ENCODE results near the gene IL17REL. TPM values are rescaled to one million over a fixed set of nuclear protein-coding genes. Genes with fewer than 3 reads are reported as not detected.

IL17REL gene
- total RNA-seq, 4 donors from 2014 or later, result not detected

- intact Hi-C loops (cut with DNase I; ENCODE audit: low total_unique reads) (loop anchor here (2.0 kb wide), 1 partner anchor 297 kb away; no protein-coding TSS in a partner anchor), in situ Hi-C loops (cut with MboI; ENCODE audit: low sequenced_read_pairs in 4 of 4) (no loop called here)
- peaks cover 2 to 24% of the 10 kb centered on the region in 2 donors for H3K36me3 ChIP-seq
- no peaks in the 10 kb centered on the region for H3K27me3 ChIP-seq
- H3K9me3 ChIP-seq, result no peaks in the 10 kb centered on the region
- peaks cover 49 to 51% of the 10 kb centered on the region in 2 donors for H3K4me1 ChIP-seq
- DNase-seq (peak; percentile 95 to 97), ATAC-seq (peak; percentile 54 to 60)
- peak; percentile 90 to 95 for TF ChIP-seq POLR2A (IDR thresholded peaks at IDR 0.05)
- TF ChIP-seq CTCF (IDR thresholded peaks at IDR 0.05 in 4 of 5, conservative IDR thresholded peaks at IDR 0.05 in 1 of 5), result peak in 1 of 5 experiments; percentile 43
- H3K27ac ChIP-seq, result peak overlapping the region; percentile 90 to 99 (median 95)
- peak overlapping the region; percentile 83 to 98 (median 88) for H3K4me3 ChIP-seq
Observed at GRCh38 chr22:49962012-49962750, 50.4 kb downstream of the IL17REL start.

DNA sequence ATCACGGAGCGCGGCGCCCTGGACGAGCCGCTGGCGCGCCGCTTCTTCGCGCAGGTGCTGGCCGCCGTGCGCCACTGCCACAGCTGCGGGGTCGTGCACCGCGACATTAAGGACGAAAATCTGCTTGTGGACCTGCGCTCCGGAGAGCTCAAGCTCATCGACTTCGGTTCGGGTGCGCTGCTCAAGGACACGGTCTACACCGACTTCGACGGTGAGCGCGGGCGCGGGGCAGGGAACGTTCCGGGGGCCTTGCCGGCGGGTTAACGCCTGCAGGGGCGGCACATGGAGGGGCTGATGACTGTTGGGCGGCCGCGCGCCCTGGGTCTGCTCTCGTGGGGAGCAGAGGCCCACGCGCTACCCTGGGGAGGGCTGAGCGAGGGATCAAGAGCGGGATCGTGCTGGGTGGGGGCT is 51.0 kb downstream of the IL17REL start:
- Histone ChIP-seq H3K4me1 (peaks cover 45% of the 10 kb centered on the region in 2 donors), H3K9me3 (no peaks in the 10 kb centered on the region), H3K27me3 (no peaks in the 10 kb centered on the region), H3K36me3 (peaks cover 2 to 24% of the 10 kb centered on the region in 2 donors), H3K4me3 (peak overlapping the region; percentile 83 to 98 (median 88)), H3K27ac (peak overlapping the region; percentile 90 to 99 (median 95))
- TF ChIP-seq CTCF (IDR thresholded peaks at IDR 0.05 in 4 of 5, conservative IDR thresholded peaks at IDR 0.05 in 1 of 5), result no peak
- no peak for TF ChIP-seq POLR2A (IDR thresholded peaks at IDR 0.05)
- DNase-seq, result no peak
- intact Hi-C loops (cut with DNase I; ENCODE audit: low total_unique reads) (loop anchor here (2.0 kb wide), 1 partner anchor 297 kb away; no protein-coding TSS in a partner anchor), in situ Hi-C loops (cut with MboI; ENCODE audit: low sequenced_read_pairs in 4 of 4) (no loop called here)
- ATAC-seq, result no peak

DNA sequence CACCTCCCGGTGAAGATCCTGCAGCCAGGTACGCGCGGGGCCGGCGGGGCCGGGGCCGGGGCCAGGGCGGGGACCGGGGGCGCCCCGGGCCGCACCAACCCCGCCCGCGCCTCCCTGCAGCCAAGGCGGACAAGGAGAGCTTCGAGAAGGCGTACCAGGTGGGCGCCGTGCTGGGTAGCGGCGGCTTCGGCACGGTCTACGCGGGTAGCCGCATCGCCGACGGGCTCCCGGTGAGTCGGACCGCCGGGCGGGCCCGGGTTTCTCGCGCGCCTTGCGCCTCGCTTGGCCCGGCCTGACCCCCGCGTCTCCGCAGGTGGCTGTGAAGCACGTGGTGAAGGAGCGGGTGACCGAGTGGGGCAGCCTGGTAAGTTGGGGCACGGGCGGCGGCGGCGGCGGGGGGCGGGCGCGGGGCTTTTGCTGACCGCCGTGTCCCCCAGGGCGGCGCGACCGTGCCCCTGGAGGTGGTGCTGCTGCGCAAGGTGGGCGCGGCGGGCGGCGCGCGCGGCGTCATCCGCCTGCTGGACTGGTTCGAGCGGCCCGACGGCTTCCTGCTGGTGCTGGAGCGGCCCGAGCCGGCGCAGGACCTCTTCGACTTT is 51.5 kb downstream of the IL17REL start:
- Histone ChIP-seq H3K27me3 (no peaks in the 10 kb centered on the region), H3K27ac (peak overlapping the region; percentile 90 to 99 (median 95)), H3K36me3 (peaks cover 2 to 24% of the 10 kb centered on the region in 2 donors), H3K9me3 (no peaks in the 10 kb centered on the region), H3K4me1 (peaks cover 40 to 45% of the 10 kb centered on the region in 2 donors), H3K4me3 (peak overlapping the region; percentile 83 to 98 (median 88))
- ATAC-seq (peak; percentile 1 to 8), DNase-seq (peak; percentile 51 to 65)
- TF ChIP-seq POLR2A (IDR thresholded peaks at IDR 0.05) (no peak), CTCF (IDR thresholded peaks at IDR 0.05 in 4 of 5, conservative IDR thresholded peaks at IDR 0.05 in 1 of 5) (no peak)
- in situ Hi-C loops (cut with MboI; ENCODE audit: low sequenced_read_pairs in 4 of 4) (no loop called here), intact Hi-C loops (cut with DNase I; ENCODE audit: low total_unique reads) (no loop called here)

- no peaks in the 10 kb centered on the region for H3K27me3 ChIP-seq
- H3K4me3 ChIP-seq, result peak within 1 kb of the TSS; percentile 83 to 98 (median 88)
- peak; percentile 56 to 64 for ATAC-seq
- peak; percentile 93 to 97 for DNase-seq
- TF ChIP-seq CTCF (IDR thresholded peaks at IDR 0.05 in 4 of 5, conservative IDR thresholded peaks at IDR 0.05 in 1 of 5) (peak in 1 of 5 experiments; percentile 14), POLR2A (IDR thresholded peaks at IDR 0.05) (peak; percentile 94 to 96)
- peak within 1 kb of the TSS; percentile 90 to 99 (median 97) for H3K27ac ChIP-seq
- peaks cover 35 to 43% of the 10 kb centered on the region in 2 donors for H3K4me1 ChIP-seq
- H3K9me3 ChIP-seq, result no peaks in the 10 kb centered on the region
- H3K36me3 ChIP-seq, result peaks cover 2 to 24% of the 10 kb centered on the region in 2 donors
- intact Hi-C loops (cut with DNase I; ENCODE audit: low total_unique reads), result loop anchor here (1.0 kb wide), 2 partner anchors 24 to 42 kb away; partner anchors contain the start of genes ALG12 and CRELD2
- in situ Hi-C loops (cut with MboI; ENCODE audit: low sequenced_read_pairs in 4 of 4), result no loop called here
Observed at GRCh38 chr22:49960159-49961004, 52.2 kb downstream of the IL17REL start, which contains the start of gene PIM3. Gene PIM3 (plus strand): TSS chr22:49960772. CDS start chr22:49960948, 176 bp downstream.
